Neuronal stem cell (in vitro differentiated cells): ENCODE data around the gene TTLL7.

Experiments
- DNase-seq: peaks from one replicate; pipeline ENCODE4 v3.0.0-alpha.2; 2013; ENCODE audit warnings: low spot score
- H2AFZ ChIP-seq: one replicate; pipeline ENCODE4 v1.6.1; 2013; ENCODE audit warnings: mild to moderate bottlenecking, low read length, inconsistent platforms
- H2AK5ac ChIP-seq: 2 replicates; pipeline ENCODE4 v1.6.1; 2013; ENCODE audit warnings: low read depth, mild to moderate bottlenecking, inconsistent platforms, low read length, moderate library complexity, mixed read lengths
- H2BK120ac ChIP-seq: 2 replicates; pipeline ENCODE4 v1.6.1; 2013; ENCODE audit warnings: low read depth, mild to moderate bottlenecking, inconsistent platforms, low read length, moderate library complexity, mixed read lengths
- H2BK12ac ChIP-seq: one replicate; pipeline ENCODE4 v1.6.1; 2013; ENCODE audit warnings: low read length, inconsistent platforms
- H2BK15ac ChIP-seq: 2 replicates; pipeline ENCODE4 v1.6.1; 2013; ENCODE audit warnings: mild to moderate bottlenecking, low read length, inconsistent platforms, mixed read lengths
- H2BK5ac ChIP-seq: one replicate; pipeline ENCODE4 v1.6.1; 2013; ENCODE audit warnings: inconsistent platforms, mild to moderate bottlenecking, low read length, moderate library complexity
- H3K14ac ChIP-seq: one replicate; pipeline ENCODE4 v1.6.1; 2013; ENCODE audit warnings: low read length, inconsistent platforms
- H3K18ac ChIP-seq: 2 replicates; pipeline ENCODE4 v1.6.1; 2013; ENCODE audit warnings: low read length, inconsistent platforms
- H3K23ac ChIP-seq: 2 replicates; pipeline ENCODE4 v1.6.1; 2013; ENCODE audit warnings: low read depth, mild to moderate bottlenecking, mixed read lengths, low read length, inconsistent platforms; ENCODE audit not compliant: poor library complexity
- H3K27ac ChIP-seq: replicated peaks from 3 replicates; pipeline ENCODE4 v1.5.1; 2013; ENCODE audit warnings: low read length, inconsistent platforms
- H3K27me3 ChIP-seq, 3 experiments: 2 replicates each; pipeline ENCODE4 v1.6.1; 2013; ENCODE audit warnings: low read length in 3 of 3, mild to moderate bottlenecking in 2 of 3, inconsistent platforms in 1 of 3, low read depth in 1 of 3, mixed read lengths in 1 of 3, moderate library complexity in 1 of 3; ENCODE audit not compliant: control insufficient read depth in 3 of 3, insufficient read depth in 3 of 3
- H3K36me3 ChIP-seq, 2 donors: replicated peaks in 1 of 2; 2 replicates each; pipeline ENCODE4 v1.6.1; 2013; ENCODE audit warnings: low read length in 2 of 2; ENCODE audit not compliant: control insufficient read depth in 2 of 2, insufficient read depth in 2 of 2
- H3K4ac ChIP-seq: 2 replicates; pipeline ENCODE4 v1.6.1; 2013; ENCODE audit warnings: inconsistent platforms, mild to moderate bottlenecking, low read length, moderate library complexity
- H3K4me1 ChIP-seq, 2 donors: 1 replicate in 1 of 2; 2 replicates in 1 of 2; pipeline ENCODE4 v1.6.1; 2013; ENCODE audit warnings: low read length in 2 of 2, low read depth in 1 of 2; ENCODE audit not compliant: control insufficient read depth in 2 of 2, insufficient read depth in 1 of 2
- H3K4me2 ChIP-seq: one replicate; pipeline ENCODE4 v1.6.1; 2013; ENCODE audit warnings: mild to moderate bottlenecking, low read length, inconsistent platforms; ENCODE audit not compliant: insufficient read depth, poor library complexity, severe bottlenecking
- H3K4me3 ChIP-seq, 2 donors: 2 replicates each; pipeline ENCODE4 v1.5.1; 2013; ENCODE audit warnings: low read length in 2 of 2, mild to moderate bottlenecking in 2 of 2, inconsistent platforms in 1 of 2, moderate library complexity in 1 of 2
- H3K79me1 ChIP-seq: one replicate; pipeline ENCODE4 v1.6.1; 2013; ENCODE audit warnings: low read depth, mild to moderate bottlenecking, inconsistent platforms, low read length, moderate library complexity
- H3K9ac ChIP-seq: one replicate; pipeline ENCODE4 v1.6.1; 2013; ENCODE audit warnings: mild to moderate bottlenecking, low read depth, low read length, inconsistent platforms; ENCODE audit not compliant: poor library complexity
- H3K9me3 ChIP-seq, 2 donors: replicated peaks in 1 of 2; 2 replicates each; pipeline versions ENCODE3 to v1.6.1; 2013; ENCODE audit warnings: low read length in 2 of 2, mild to moderate bottlenecking in 2 of 2, inconsistent platforms in 1 of 2, low read depth in 1 of 2, mixed read lengths in 1 of 2, moderate library complexity in 1 of 2; ENCODE audit not compliant: control insufficient read depth in 2 of 2, insufficient read depth in 1 of 2
- H4K8ac ChIP-seq: one replicate; pipeline ENCODE4 v1.6.1; 2013; ENCODE audit warnings: low read depth, mild to moderate bottlenecking, inconsistent platforms, low read length, moderate library complexity
- H4K91ac ChIP-seq: one replicate; pipeline ENCODE4 v1.6.1; 2013; ENCODE audit warnings: low read length, low read depth, mild to moderate bottlenecking, inconsistent platforms; ENCODE audit not compliant: poor library complexity
- WGBS, 2 donors: extraction: QIAGEN DNeasy Blood & Tissue Kit; methylation state at CpG; one replicate each; pipeline ENCODE4 v1.1.7; 2013; ENCODE audit warnings: missing lambda C conversion rate in 2 of 2, mixed read lengths in 1 of 2; ENCODE audit not compliant: insufficient read length in 2 of 2, insufficient replicate concordance in 1 of 2; ENCODE audit errors: extremely low coverage in 2 of 2; 5-methylcytosine and 5-hydroxymethylcytosine counted together

TTLL7 gene

GRCh38 chr1:84020151-84020550 is 21.2 kb upstream of the TTLL7 start:
- Histone ChIP-seq H3K4ac (no peak overlapping the region), H2BK120ac (no peak overlapping the region), H3K79me1 (no peaks in the 10 kb centered on the region), H3K14ac (no peak overlapping the region), H3K27ac (no peak overlapping the region), H3K4me3 (no peak overlapping the region), H3K9me3 (no peaks in the 10 kb centered on the region), H2BK12ac (no peak overlapping the region), H3K4me2 (no peak overlapping the region), H3K18ac (no peak overlapping the region), H2AFZ (no peak overlapping the region), H2BK5ac (no peak overlapping the region), H2BK15ac (no peak overlapping the region), H3K23ac (no peak overlapping the region), H3K36me3 (no peaks in the 10 kb centered on the region), H3K27me3 (peaks cover 0 to 3% (median 2%) of the 10 kb centered on the region in 3 experiments), H4K91ac (no peak overlapping the region), H3K9ac (no peak overlapping the region), H4K8ac (no peak overlapping the region), H2AK5ac (no peak overlapping the region), H3K4me1 (no peaks in the 10 kb centered on the region)
- no CpG with 5 or more reads among the region's 3 CpGs for WGBS, 2 donors
- no peak for DNase-seq

GRCh38 chr1:84019217-84019616 is 20.3 kb upstream of the TTLL7 start:
- Histone ChIP-seq H3K14ac (no peak overlapping the region), H2AFZ (no peak overlapping the region), H3K27me3 (peaks cover 0 to 3% (median 2%) of the 10 kb centered on the region in 3 experiments), H2BK12ac (no peak overlapping the region), H3K79me1 (no peaks in the 10 kb centered on the region), H4K8ac (no peak overlapping the region), H3K9me3 (no peaks in the 10 kb centered on the region), H3K18ac (no peak overlapping the region), H4K91ac (no peak overlapping the region), H3K36me3 (no peaks in the 10 kb centered on the region), H3K23ac (no peak overlapping the region), H3K4ac (no peak overlapping the region), H2AK5ac (no peak overlapping the region), H2BK120ac (no peak overlapping the region), H3K9ac (no peak overlapping the region), H3K27ac (no peak overlapping the region), H2BK15ac (no peak overlapping the region), H3K4me1 (no peaks in the 10 kb centered on the region), H2BK5ac (no peak overlapping the region), H3K4me3 (no peak overlapping the region), H3K4me2 (no peak overlapping the region)
- DNase-seq = no peak
- WGBS, 2 donors = no CpG with 5 or more reads among the region's 1 CpG

GRCh38 chr1:84013708-84014107 is 14.8 kb upstream of the TTLL7 start:
- no CpG with 5 or more reads among the region's 3 CpGs for WGBS, 2 donors
- Histone ChIP-seq H2BK15ac (no peak overlapping the region), H2BK12ac (no peak overlapping the region), H3K4me3 (no peak overlapping the region), H3K18ac (no peak overlapping the region), H4K91ac (no peak overlapping the region), H3K36me3 (no peaks in the 10 kb centered on the region), H2BK120ac (no peak overlapping the region), H2BK5ac (no peak overlapping the region), H2AFZ (no peak overlapping the region), H3K4me2 (no peak overlapping the region), H3K9me3 (no peaks in the 10 kb centered on the region), H3K4ac (no peak overlapping the region), H3K27me3 (peaks cover 0 to 3% (median 0%) of the 10 kb centered on the region in 3 experiments), H3K79me1 (no peaks in the 10 kb centered on the region), H3K23ac (no peak overlapping the region), H3K9ac (no peak overlapping the region), H3K4me1 (no peaks in the 10 kb centered on the region), H2AK5ac (no peak overlapping the region), H4K8ac (no peak overlapping the region), H3K14ac (no peak overlapping the region), H3K27ac (no peak overlapping the region)
- DNase-seq = no peak

- Histone ChIP-seq H3K4me2 (no peak overlapping the region), H3K18ac (no peak overlapping the region)
- WGBS, 2 donors = no CpG with 5 or more reads among the region's 3 CpGs
Measured at GRCh38 chr1:84012018-84012417, 13.1 kb upstream of the TTLL7 start.

More at GRCh38 chr1:84012018-84012417, 13.1 kb upstream of the TTLL7 start:
- H3K36me3 ChIP-seq = no peaks in the 10 kb centered on the region
- no peak overlapping the region for H2BK12ac ChIP-seq
- no peak for DNase-seq
- no peak overlapping the region for H4K8ac ChIP-seq
- no peaks in the 10 kb centered on the region for H3K4me1 ChIP-seq
- no peaks in the 10 kb centered on the region for H3K9me3 ChIP-seq
- no peak overlapping the region for H3K4ac ChIP-seq
- no peak overlapping the region for H3K27ac ChIP-seq
- no peak overlapping the region for H3K23ac ChIP-seq
- H2BK120ac ChIP-seq = no peak overlapping the region
- no peak overlapping the region for H2BK5ac ChIP-seq
- no peaks in the 10 kb centered on the region for H3K79me1 ChIP-seq
- no peak overlapping the region for H3K14ac ChIP-seq
- no peak overlapping the region for H2AFZ ChIP-seq
- no peak overlapping the region for H4K91ac ChIP-seq
- H2BK15ac ChIP-seq = no peak overlapping the region
- H2AK5ac ChIP-seq = no peak overlapping the region
- no peak overlapping the region for H3K4me3 ChIP-seq
- H3K27me3 ChIP-seq = peaks cover 0 to 3% (median 0%) of the 10 kb centered on the region in 3 experiments
- H3K9ac ChIP-seq = no peak overlapping the region
